ENCODE measurements around the gene RALGPS2.

The RALGPS2 gene

DNA sequence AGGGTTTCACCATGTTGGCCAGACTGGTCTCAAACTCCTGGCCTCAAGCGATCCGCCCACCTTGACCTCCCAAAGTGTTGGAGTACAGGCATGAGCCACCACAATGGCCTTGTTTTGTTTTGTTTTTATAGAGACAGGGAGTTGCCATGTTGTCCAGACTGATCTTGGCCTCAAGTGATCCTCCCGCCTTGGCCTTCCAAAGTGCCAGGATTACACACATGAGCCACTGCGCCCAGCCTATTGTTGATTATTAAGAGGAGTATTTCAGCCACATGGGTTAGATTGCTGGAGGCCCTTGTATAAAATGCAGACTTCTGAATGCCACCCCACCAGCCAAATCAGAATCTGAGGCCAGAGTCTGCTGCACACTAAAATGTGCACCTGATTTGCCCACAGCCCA, 203.0 kb downstream of the RALGPS2 start:
- no peak for DNase-seq

DNA sequence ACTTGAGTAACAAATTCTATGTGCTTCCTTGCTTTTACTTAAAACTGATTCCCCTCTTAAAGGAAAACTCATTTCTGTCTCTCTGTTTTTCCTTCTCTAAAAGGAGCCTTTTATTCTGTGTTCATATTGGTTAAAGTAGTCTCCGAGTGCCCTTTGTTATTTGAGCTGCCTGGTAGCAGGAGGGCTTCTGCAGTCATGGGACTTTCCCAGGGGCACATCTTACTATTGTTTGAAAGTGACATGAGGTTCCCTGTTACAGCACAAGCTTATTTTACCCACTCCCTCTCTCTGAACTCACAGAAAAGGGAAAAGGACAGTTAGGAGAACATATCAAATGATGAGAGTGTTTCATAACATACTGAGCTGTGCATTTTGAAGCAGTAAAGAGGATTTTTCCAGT, 203.9 kb downstream of the RALGPS2 start:
- no peak for DNase-seq

DNA sequence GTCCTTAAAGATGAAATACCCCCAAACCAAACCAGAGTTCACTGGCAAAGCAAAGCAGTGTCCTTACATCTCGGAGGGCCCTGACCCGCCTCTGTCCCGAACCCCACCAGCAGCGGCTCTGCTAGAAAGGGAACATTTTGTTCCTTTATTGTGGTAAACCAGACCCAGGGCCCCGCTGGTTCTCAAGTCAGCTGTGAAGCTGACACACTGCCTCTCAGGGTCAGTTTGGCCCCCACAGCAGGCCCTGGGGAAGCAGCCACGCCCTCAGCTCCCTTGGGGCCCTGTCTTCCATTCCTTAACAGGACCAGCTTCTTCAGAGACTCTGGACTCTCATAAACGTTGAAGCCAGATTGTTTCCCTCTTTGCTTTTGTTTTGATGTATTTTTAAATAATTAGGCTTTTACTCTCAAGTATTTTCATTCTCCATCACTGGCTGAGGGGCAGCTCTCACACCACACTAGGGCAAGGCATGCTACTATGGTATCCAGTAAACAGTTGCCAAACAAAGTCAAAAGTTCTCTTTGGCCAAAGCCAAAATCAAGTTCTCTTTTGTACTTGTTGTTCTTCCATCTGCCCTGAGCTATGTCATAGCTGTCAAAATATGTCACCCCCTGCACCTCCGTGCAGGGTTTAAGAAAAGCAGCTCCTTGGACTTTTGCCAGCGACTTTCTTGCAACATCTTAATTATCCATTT, 207.0 kb downstream of the RALGPS2 start:
- no peak for DNase-seq

DNA sequence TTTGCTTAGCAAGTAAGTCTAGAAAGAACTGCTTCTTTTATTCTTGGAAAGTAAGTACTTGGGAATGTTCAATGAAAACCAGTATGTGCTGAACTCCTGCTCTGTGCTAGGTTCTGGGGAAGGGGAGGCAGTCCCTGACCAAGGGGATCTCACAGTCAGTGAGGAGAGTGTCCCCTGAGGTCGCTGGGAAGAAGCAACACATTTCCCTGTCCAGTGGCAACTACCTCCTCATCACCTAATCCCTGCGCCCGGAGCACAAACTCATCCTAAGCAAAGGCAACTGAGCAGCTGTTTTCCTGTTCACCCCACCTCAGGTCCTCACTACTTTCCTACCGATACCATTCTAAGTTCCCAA, 207.5 kb downstream of the RALGPS2 start:
- DNase-seq: no peak

DNA sequence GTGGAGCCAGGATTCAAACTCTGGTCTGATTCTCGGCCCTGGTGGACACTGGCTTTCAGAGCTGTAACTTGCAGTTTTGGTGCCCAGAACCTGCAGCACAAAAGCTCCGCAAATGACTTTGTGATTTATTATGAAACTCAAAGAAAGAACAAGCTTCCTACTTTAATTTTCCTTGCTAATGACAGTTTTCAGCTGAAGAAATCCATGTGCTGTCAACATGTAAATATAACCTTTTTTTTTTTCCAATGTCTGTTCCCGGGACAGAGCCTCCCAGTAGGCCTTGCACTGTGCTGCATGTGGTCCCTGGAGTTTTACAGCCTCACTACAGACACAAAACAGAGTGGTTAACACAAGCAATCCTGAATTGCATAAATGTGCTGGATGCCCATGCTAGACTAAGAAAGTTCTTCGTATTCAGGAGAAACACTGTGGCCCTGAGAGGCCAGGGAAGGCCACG, 208.1 kb downstream of the RALGPS2 start:
- DNase-seq: no peak

DNA sequence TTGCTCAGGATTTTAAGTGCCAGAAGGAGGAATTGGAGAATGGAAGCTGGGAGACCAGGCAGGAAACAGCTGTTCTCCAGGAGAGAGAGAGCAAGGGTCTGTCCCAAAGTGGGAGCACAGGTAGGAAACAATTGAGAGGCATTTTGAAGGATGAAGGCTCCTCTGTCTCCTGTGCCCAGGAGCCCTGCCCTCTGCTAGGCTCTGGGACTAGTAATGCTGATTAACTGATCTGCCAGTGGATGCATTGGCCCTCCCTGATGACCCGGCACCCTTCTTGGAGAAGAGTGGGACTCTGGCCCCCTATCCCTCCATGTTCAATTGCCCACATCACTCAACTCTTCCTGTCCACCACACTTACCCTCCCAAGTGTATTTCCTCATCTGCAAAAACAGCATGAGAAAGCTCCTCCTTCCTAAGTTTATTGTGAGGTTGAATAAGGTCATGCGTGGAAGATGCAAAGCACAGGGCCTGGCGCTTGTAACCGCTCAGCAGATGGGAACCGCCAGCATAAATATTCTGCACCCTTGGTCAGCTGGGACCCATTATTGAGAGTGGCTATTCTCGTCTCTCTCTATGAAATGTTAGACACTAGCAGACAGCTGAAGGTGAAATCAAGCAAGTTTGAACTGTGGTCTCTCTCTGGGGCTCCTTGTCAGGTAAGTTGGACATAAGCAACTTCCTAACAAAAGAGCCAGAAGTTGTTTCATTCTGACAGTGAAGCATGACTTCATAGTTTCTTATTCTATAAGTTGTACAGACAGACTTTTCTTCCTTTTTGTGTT, 208.9 kb downstream of the RALGPS2 start:
- DNase-seq: no peak

DNA sequence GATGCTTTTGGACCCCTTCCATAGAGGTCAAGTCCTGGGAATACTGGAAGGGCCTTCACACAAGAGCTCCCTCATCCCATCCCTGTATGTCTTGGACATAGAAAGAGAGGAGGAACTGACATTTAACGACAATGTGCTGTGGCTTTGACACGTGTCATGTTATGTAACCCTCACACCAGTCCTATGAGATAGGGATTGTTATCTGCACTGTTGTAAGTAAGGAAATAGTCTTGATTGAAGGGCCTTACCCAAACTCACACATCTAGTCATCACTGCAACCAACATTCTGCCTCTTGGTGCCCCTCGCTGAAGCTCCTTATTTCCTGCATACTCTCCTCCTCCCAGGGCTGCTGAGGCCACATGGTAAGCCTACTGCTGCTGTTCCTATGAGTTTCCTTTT, 209.5 kb downstream of the RALGPS2 start:
- DNase-seq: no peak

DNA sequence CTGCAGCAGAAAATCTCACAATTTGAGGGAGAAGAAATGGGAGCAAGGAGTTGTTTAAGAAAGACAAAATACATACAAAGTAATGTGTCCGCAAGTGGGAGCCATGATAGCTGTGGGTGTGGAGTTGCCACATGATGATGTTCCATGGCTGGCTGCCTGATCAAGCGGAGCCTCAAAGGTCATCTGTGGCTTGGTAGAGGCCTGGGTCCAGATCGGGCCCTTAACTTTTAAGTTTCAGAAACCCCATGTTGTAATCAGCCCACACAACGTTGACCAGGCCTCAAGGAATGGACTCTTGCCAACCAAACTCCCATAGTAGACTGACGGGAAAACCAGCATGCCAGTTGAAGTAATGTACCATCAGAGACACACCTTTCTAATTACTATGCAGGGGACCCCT, 210.6 kb downstream of the RALGPS2 start:
- DNase-seq: no peak

DNA sequence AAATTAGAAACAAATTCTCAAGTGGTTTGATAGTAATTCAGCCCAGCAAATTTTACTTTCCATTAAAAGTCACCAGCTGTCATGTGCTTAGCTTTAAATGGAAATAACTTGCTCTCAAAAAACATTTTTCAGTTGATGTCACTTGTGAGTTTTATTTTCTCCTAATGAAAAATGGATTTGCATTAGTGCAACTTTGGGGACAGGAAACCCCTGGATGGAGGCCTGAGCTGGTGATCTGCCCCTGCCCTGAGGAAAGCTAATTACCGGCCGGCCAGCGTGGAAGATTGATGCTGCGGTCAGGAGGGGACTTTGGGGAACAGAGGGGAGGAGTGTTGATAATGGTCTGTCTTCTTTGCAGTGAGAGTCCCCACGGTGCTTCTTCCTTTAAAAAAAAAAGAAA, 212.7 kb downstream of the RALGPS2 start:
- no peak for DNase-seq

DNA sequence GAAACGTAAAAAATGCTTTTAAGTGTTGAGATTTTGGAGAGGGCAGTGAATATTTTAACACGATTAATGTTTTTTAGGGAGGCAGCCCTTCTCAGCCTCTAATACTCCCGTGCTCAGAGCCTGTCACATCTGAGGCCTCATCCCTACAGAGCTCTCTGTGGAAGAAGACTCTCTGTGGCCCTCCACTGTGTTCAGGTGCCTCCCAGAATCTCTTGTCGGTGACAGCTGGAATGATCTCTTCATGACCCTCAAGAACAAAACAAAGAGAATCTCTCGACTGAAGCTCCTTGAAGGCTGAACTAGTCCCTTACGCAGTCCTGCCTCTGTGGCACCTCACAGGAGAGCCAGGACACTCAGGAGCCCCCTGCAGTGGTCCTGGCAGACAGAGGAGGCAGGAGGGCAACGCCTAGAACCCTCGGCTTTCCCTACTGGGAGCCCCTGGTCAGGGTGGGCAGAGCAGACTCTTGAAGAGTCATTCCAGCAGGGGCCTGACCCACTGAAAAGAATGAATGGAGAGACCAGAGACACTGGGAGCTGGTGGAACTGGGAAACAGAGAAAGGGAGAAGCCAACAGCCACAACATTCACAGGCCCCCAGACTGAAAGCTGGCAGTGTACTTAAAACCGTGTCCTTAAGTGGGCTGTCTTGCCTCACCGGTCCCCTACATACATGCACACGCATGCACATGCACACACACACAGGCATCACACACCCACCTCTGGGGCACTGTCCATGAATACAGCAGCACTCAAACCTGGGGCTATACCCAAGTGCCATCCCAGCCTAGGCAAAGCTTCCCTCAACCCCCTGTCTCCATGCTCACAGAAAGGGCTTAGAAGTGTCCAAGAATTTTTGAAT, 213.3 kb downstream of the RALGPS2 start:
- DNase-seq: no peak

DNA sequence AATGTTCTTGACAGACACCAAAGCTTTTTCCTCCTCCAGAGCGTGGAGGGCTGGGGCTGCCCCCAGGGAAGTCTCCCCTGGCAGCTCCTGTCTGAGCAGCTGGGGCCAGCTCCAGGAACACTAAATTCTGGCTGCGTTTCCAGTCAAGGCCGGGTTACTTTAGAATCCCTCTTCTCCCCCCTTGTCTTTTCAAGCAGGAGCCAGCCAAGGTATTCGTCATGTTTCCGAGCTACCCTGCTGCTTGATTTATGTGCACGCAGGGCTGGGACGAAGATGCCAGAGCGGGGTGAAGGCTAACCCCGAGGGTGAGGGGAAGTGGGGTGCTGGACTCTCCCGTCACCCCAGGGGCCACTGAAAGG, 213.9 kb downstream of the RALGPS2 start:
- no peak for DNase-seq

DNA sequence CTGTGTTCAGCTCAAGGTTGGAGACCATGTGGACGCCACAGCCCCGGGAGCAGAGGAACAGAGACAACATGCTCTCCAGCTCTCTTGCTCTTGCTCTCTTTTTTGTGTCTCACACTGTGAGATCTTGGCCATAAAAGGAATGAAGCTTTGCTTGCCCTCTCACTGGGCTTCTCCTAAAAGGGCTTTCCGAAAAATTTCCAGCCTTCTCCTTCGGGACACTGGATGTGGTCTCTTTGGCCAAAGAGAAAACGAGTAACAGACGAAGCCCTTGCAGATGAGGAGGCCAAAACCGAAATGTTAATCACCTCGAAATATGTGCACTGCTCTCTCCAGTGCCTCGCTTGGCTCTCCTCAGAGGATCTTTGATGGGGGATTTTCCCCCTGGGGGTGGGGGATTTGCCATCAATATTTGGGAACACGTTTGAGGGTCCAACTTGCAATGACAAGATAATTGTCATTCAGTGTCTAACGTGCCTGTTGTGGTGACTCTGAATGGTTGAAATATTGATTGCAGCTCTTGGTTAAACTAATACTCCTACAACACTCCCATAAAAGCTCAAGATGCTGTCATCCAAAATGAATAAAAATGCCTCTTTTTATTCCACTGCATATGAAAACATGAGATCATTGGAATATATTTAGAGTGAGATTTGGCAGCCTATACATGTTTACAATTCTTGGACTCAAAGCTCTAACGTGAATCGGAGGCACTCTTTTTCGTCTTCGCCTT, 214.5 kb downstream of the RALGPS2 start:
- no peak for DNase-seq

DNA sequence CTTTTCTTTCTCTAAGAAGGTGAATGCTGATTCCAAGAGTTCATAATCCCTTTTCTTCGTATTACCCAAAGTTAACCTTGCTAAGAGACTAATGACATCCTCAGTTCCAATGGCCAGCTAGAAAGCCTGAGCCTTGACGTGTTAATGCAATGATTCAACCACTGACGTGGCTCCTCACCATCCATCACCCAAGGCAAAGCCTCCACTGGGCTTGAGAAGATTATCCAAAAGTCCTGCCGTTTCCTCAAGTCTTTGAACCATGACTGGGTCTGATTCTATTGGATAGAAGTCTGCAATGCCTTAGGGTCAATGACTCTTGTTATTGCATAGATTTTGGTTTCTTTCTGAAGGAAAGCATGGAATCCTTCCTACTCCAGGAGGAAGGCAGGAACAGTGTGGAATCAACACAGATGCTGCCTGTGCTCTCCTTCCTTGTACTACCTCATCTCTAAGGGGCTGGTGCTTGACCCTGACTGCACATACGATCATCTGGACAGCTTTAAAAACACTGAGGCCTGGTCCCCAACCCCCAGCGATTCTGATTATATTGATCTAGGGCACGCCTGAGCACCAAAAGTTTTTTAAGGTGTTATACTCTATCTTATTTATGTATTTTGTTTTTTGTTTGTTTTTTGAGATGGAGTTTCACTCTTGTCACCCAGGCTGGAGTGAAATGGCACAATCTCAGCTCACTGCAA, 215.2 kb downstream of the RALGPS2 start:
- DNase-seq: no peak

DNA sequence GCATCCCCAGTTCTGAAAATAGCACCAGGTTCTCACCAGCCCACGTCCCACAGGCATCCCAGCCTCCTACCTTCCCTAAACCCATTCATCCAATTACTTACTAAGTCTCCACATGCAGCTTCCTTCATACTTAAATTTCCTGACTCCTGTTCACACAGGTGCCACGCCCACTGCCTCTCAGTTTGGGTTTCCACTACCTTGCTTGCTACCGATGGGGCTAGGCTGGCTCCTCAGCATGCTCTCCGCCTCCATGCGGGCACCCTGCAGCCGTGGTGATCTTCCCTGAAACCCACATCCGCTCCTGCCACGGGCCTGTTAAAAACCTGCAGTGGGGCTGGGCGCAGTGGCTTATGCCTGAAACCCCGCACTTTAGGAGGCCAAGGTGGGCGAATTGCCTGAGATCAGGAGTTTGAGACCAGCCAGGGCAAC, 216.2 kb downstream of the RALGPS2 start:
- DNase-seq: no peak

DNA sequence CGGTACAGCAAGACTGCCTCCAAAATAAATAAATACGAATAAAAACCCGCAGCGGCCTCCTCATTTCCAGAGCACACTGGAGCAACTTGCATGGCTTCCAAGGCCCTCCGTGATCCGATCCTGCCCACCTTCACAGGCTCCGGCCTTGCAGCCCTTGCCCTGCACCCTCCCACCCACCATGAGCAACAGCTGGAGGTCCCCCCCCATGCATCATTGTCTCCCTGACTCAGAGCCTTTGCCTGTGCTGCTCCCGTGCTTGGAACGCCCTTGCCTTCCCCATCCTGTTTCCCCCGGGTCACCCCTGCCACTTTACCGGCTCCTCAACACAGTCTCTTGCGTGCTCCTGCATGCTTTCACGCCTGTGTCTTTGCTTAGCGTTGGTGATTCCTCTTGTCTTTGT, 216.8 kb downstream of the RALGPS2 start:
- no peak for DNase-seq

DNA sequence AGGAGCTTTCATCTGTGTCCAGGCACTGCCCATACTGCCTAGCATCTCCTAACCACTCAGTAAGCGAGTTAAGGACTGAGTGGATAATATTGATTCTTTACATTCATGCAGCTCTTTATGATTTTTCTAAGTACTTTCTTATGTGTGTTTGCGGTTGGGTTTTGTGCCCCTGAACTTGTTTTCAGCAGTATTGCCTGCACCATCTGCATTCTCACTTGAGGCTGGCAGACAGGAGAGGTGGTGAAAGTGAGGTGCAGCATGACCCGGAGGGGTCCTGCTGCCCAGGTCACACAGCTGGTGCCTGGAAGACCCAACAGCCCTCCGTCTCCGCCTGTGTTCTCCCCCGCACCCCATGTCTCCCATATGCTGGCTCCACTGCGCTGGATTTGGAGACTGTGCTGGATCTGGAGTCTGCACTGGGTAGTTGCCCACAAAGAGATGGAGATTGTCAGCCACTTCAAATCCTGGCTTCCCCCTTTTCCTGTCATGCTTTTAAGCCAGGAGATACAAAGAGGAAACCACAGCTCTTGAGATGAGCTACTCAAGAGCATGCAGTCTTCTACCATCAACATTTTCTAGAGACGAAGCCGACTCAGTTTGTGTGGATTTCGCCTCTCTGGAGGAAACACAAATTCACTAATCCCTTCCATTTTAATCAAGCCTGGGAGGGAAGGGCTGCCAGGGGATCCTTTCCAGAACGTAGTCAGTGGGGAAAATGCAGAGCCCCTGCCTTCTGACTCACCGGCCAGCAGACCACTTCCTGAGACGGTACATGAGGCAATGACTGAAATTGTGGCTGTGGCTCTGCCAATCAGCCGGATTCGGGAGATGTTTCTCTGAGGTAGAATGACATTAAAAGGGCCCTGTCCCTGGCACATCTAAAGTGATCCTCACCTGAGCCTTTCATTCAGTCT, 217.5 kb downstream of the RALGPS2 start:
- peak; percentile 53 for DNase-seq

DNA sequence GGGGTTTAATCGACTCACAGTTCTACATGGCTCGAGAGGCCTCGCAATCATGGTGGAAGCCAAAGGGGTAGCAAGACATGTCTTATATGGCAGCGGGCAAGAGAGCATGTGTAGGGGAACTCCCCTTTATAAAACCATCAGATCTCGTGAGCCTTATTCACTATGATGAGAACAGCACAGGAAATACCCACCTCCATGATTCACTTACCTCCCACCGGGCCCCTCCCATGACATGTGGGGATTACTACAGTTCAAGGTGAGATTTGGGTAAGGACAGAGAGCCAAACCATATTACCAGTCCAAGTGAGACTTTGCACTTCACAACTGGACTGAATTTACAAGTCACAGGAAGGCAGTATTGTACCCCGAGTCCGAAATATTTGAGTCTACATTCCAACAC, 219.7 kb downstream of the RALGPS2 start:
- DNase-seq: no peak

DNA sequence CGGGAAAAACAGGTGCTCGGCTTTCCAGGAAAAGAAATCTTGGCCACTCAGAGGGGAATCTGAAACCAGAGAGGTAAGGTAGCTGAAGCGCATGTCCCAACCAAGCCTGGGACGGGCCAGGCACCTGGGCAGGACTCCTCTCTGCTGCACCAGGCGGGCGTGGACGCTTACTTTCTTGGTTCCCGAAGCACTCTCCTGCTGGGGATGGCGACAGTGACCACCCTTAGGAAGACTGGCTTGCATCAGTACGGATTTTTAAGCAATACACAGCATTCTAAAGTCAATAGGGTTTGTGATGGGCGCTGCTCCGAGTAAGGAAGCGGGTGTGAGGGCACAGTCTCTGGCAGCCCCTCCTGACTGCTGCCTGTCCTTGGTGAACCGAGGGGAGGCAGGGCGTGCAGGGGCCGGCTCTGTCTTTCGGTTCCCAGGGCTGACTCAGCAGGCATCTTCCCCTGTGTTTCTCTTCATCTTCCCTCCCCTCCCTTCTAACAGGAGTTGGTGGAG, 220.8 kb downstream of the RALGPS2 start:
- no peak for DNase-seq

DNA sequence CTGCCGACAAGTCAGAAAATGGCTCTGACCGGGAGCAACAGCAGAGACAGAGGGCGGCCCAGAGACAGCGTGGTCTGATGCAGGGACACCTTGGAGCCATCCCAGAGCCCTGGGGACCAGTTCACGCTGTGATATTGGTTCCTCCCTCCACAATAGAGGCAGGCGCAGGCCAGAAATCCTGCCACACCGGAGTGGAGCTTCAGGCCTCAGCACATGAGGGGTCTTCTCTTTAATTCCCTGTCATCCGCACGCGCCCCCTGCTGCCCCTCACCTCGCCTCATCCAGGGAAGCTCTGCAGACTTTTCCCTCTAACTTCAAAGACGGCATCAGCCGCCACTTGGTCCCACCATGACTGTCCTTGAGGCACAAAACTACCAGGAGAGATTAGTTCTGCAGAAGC, 221.4 kb downstream of the RALGPS2 start:
- no peak for DNase-seq

DNA sequence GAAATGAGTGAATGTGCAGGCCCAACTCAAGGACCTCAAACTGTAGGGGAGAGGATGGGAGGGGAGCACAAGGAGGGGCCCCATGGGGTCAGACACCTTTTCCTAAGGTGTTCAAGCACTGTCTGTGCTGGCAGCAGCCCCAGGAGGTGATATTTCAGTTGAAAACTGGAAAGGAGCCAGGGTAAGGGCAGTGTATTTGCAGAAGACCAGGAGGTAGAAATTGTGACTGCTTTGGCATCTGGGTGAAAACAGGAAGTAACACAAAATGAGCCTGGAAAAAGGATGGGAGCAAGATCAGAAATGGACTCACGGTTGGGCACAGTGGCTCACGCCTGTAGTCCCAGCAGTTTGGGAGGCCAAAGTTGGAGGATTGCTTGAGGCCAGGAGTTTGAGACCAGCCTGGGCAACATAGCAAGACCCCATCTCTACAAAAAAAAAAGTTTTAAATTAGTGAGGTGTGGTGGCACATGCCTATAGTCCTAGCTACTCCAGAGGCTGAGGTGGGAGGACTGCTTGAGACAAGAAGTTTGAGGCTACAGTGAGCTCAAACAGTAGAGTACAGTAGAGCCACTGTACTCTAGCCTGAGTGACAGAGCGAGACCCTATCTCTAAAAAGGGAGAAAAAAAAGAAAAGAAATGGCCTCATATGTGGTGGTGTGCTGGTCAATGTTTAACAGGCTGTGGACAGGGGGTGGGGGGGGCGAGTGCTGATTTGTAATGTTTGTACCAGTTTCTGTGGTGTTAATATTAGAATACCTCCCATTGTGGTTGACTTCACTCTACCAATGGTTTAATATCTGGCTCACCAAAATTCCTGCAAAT, 222.0 kb downstream of the RALGPS2 start:
- no peak for DNase-seq

Measured in EL (cell line).